Activated CD4-positive, alpha-beta memory T cell treated with anti-CD3 and anti-CD28 coated beads for 36 hours (primary cell): ENCODE measurements around the gene CLSTN2. TPM values are rescaled to one million over a fixed set of nuclear protein-coding genes. Genes with fewer than 3 reads are reported as not detected.

Experiments
- CTCF ChIA-PET: fragments of 350-600 bp; sonication (Branson Sonifier 250); formaldehyde crosslinking; loops from one replicate; lab custom pipeline; 2021; ENCODE audit warnings: antibody characterized with exemption, inconsistent platforms; lab: Charles Lee
- POLR2A ChIA-PET: fragments of 350-600 bp; sonication (Branson Sonifier 250); formaldehyde crosslinking; loops from one replicate; lab custom pipeline; 2021; ENCODE audit warnings: antibody characterized with exemption; lab: Charles Lee
- DNase-seq: peaks from one replicate; pipeline ENCODE4 v3.0.0-alpha.2; 2020
- H3K27ac Mint-ChIP-seq: one replicate; pipeline ENCODE4 v1.8.0; 2021; ENCODE audit warnings: mixed read lengths
- H3K27me3 Mint-ChIP-seq: one replicate; pipeline ENCODE4 v1.8.0; 2021; ENCODE audit warnings: mixed read lengths
- H3K36me3 Mint-ChIP-seq: one replicate; pipeline ENCODE4 v1.8.0; 2021; ENCODE audit warnings: mixed read lengths
- H3K4me1 Mint-ChIP-seq: one replicate; pipeline ENCODE4 v1.8.0; 2021; ENCODE audit warnings: low read depth, mixed read lengths
- H3K4me3 Mint-ChIP-seq: one replicate; pipeline ENCODE4 v1.8.0; 2021; ENCODE audit warnings: mild to moderate bottlenecking, mixed read lengths
- H3K9me3 Mint-ChIP-seq: one replicate; pipeline ENCODE4 v1.8.0; 2021; ENCODE audit warnings: mixed read lengths
- intact Hi-C: fragments of 100-400 bp; cut with micrococcal nuclease; formaldehyde crosslinking; loops from one replicate; pipeline ENCODE4 v1.15.1; 2023
- total RNA-seq, 2 experiments: library from RNA; stranded (reverse); gene quantifications; one replicate each; pipeline ENCODE4 v1.2.3, GENCODE V29; 2021

The CLSTN2 gene
- total RNA-seq, 2 experiments from 2014 or later, result not detected

DNA sequence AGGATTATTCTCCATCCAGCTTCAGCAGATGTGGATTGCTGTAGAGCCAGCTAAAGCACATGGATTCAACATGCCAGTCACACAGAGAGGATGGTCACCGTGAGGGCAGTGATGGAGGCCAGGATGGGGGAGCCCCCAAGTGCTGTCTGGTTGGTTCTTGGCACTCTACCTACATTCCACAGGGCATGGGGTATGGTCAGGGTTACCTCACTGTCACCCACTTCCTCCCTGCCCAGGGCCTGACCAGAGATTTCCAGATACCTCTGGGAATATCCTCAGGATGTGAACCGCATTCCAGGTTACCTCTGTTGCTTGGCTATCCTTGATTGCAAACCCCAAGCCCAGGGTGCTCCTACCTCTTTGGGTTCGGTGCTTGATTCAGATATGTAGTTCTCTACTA lies 595.6 kb downstream of the CLSTN2 start:
- intact Hi-C loops, result no loop called here
- Mint-ChIP-seq H3K27ac (no peak overlapping the region), H3K27me3 (no peaks in the 10 kb centered on the region), H3K9me3 (no peaks in the 10 kb centered on the region), H3K36me3 (no peaks in the 10 kb centered on the region), H3K4me3 (no peak overlapping the region), H3K4me1 (no peaks in the 10 kb centered on the region)
- DNase-seq, result no peak
- ChIA-PET CTCF (no interaction called here), POLR2A (no interaction called here)

DNA sequence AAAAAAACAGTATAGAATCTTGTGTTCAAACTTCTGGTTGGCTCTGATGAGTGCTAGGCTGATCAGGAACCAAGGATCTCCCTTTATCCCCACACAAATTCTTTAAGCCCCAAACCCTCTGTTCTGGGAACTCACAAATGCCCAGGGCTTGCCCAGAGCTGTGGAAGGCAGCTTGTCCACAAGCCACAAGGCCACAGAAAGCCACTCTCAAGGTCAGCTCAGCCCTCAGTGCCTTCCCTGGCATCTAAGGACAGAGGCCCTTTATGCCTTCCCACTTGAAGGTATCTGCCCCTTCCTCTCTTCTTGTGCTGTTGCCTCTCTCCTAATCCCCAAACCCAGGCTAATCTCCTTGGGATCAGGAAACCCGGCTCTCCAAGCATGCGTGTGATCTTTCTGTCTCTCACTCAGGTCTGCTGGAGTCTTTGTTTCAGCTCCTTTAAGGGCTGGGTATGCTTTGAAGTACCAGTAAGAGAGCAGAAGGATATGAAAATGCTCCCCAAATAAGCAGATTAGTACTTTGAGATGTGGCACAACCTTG lies 597.9 kb downstream of the CLSTN2 start:
- H3K4me1 Mint-ChIP-seq, result no peaks in the 10 kb centered on the region
- H3K27ac Mint-ChIP-seq, result no peak overlapping the region
- no peak overlapping the region for H3K4me3 Mint-ChIP-seq
- CTCF ChIA-PET, result no interaction called here
- intact Hi-C loops, result no loop called here
- H3K9me3 Mint-ChIP-seq, result no peaks in the 10 kb centered on the region
- H3K36me3 Mint-ChIP-seq, result no peaks in the 10 kb centered on the region
- POLR2A ChIA-PET, result no interaction called here
- DNase-seq, result no peak
- no peaks in the 10 kb centered on the region for H3K27me3 Mint-ChIP-seq

GRCh38 chr3:140536926-140537726 lies 602.1 kb downstream of the CLSTN2 start:
- Mint-ChIP-seq H3K27me3 (no peaks in the 10 kb centered on the region), H3K4me3 (no peak overlapping the region), H3K9me3 (no peaks in the 10 kb centered on the region), H3K27ac (no peak overlapping the region), H3K4me1 (no peaks in the 10 kb centered on the region), H3K36me3 (no peaks in the 10 kb centered on the region)
- POLR2A ChIA-PET, result no interaction called here
- intact Hi-C loops, result no loop called here
- CTCF ChIA-PET, result no interaction called here
- no peak for DNase-seq

DNA sequence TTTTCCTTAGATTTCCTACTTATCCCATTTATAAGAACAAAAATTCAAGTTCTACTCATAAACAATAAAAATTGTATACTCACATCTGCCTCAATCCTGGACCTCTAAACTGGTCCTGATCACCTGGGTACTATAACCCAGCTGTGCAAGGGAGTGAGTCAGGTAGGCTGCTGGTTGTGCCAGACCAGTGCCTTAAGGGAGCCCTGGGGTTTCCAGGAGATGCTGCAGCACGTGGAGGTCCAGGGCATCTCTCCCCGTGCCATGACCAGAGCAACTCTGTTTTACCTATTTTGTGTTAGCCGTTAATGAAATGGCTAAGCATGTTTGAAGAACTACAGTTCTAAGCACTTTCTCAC lies 602.7 kb downstream of the CLSTN2 start:
- Mint-ChIP-seq H3K27me3 (no peaks in the 10 kb centered on the region), H3K4me1 (no peaks in the 10 kb centered on the region), H3K4me3 (no peak overlapping the region), H3K9me3 (no peaks in the 10 kb centered on the region), H3K36me3 (no peaks in the 10 kb centered on the region), H3K27ac (no peak overlapping the region)
- DNase-seq, result no peak
- ChIA-PET POLR2A (no interaction called here), CTCF (no interaction called here)
- intact Hi-C loops, result no loop called here

DNA sequence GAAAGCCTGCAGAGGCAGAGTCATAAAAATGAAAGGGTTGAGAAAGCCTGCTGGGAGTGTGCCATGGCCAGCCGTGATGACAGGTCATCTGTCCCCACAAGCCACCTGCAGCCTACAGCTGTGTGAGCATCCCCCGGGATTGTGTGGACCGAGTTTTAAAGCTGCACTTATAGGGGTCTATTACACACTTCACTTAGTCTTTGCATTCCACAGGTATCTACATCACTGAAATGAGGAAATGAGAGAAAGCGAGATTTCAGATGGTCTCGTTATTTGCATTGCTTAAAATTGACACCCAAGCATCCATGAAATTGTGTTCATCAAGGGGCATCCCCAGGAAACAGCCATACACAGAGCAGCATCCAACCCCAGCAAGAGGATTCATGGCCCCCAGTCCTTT lies 605.3 kb downstream of the CLSTN2 start:
- CTCF ChIA-PET, result no interaction called here
- no peak overlapping the region for H3K27ac Mint-ChIP-seq

GRCh38 chr3:140541975-140542653 lies 607.1 kb downstream of the CLSTN2 start:
- DNase-seq, result no peak
- ChIA-PET CTCF (no interaction called here), POLR2A (no interaction called here)
- no peaks in the 10 kb centered on the region for H3K27me3 Mint-ChIP-seq
- H3K4me3 Mint-ChIP-seq, result no peak overlapping the region
- no peak overlapping the region for H3K27ac Mint-ChIP-seq
- H3K4me1 Mint-ChIP-seq, result no peaks in the 10 kb centered on the region
- intact Hi-C loops, result no loop called here
- no peaks in the 10 kb centered on the region for H3K9me3 Mint-ChIP-seq
- H3K36me3 Mint-ChIP-seq, result no peaks in the 10 kb centered on the region

More for the DNA sequence above, 605.3 kb downstream of the CLSTN2 start:
- no peaks in the 10 kb centered on the region for H3K4me1 Mint-ChIP-seq
- intact Hi-C loops, result no loop called here
- no peaks in the 10 kb centered on the region for H3K36me3 Mint-ChIP-seq
- H3K4me3 Mint-ChIP-seq, result no peak overlapping the region
- H3K27me3 Mint-ChIP-seq, result no peaks in the 10 kb centered on the region
- DNase-seq, result no peak
- no peaks in the 10 kb centered on the region for H3K9me3 Mint-ChIP-seq
- POLR2A ChIA-PET, result no interaction called here

- Mint-ChIP-seq H3K4me3 (no peak overlapping the region), H3K4me1 (no peaks in the 10 kb centered on the region), H3K27ac (no peak overlapping the region), H3K36me3 (no peaks in the 10 kb centered on the region), H3K9me3 (no peaks in the 10 kb centered on the region), H3K27me3 (no peaks in the 10 kb centered on the region)
- ChIA-PET CTCF (interaction anchor here (1.0 kb wide), 1 partner anchor 318 kb away, joined by 3 read pairs; no protein-coding TSS in a partner anchor), POLR2A (no interaction called here)
- intact Hi-C loops, result no loop called here
- DNase-seq, result no peak
These were observed 610.2 kb downstream of the CLSTN2 start for GRCh38 chr3:140545197-140545596.

GRCh38 chr3:140545756-140546155 lies 610.8 kb downstream of the CLSTN2 start:
- no peaks in the 10 kb centered on the region for H3K27me3 Mint-ChIP-seq
- ChIA-PET CTCF (interaction anchor here (1.0 kb wide), 1 partner anchor 317 kb away, joined by 3 read pairs; no protein-coding TSS in a partner anchor), POLR2A (no interaction called here)
- intact Hi-C loops, result no loop called here
- H3K4me1 Mint-ChIP-seq, result no peaks in the 10 kb centered on the region
- no peak overlapping the region for H3K4me3 Mint-ChIP-seq
- H3K36me3 Mint-ChIP-seq, result no peaks in the 10 kb centered on the region
- no peak for DNase-seq
- H3K9me3 Mint-ChIP-seq, result no peaks in the 10 kb centered on the region
- H3K27ac Mint-ChIP-seq, result no peak overlapping the region

DNA sequence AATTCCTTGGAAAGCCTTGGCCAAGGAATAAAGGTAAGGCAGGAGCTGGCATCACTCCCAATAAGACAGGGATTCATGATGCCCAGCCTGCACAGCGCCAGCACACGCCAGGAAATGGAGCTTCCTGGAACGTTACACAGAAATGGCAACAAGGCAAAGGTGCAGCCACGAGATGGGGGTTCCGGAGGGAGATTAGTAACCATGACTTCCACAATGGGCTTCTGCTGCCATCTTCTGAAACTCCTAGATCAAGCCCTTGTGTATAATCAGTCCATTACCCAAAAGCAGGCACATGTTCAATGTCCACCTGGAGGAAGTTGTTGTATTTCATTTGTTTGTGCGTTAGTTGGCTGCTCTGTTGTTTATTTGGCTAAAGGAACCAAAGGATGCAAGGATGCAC lies 611.7 kb downstream of the CLSTN2 start:
- Mint-ChIP-seq H3K4me3 (no peak overlapping the region), H3K9me3 (no peaks in the 10 kb centered on the region), H3K27ac (no peak overlapping the region), H3K36me3 (no peaks in the 10 kb centered on the region), H3K4me1 (no peaks in the 10 kb centered on the region), H3K27me3 (no peaks in the 10 kb centered on the region)
- intact Hi-C loops, result no loop called here
- POLR2A ChIA-PET, result no interaction called here
- CTCF ChIA-PET, result no interaction called here
- no peak for DNase-seq

DNA sequence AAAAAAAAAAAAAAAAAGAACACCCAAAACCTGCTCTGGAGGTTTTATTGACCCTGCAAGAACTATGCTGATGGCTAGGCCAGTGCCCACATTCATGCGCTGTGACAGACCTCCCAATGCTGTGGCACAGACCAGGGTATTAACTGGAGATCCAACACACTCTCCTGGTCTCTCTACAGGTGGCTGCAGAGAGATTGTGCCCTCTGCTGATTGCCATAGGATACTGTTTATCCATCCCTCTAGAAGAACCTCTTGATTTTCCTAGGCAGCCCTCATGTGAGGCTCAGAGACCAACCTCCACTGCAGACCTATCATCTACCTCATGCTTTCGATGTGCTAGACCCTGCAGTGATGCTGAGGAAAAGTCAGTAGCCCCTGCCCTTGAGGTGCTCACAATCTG lies 617.4 kb downstream of the CLSTN2 start:
- Mint-ChIP-seq H3K27ac (no peak overlapping the region), H3K9me3 (no peaks in the 10 kb centered on the region), H3K36me3 (no peaks in the 10 kb centered on the region), H3K4me1 (no peaks in the 10 kb centered on the region), H3K27me3 (no peaks in the 10 kb centered on the region), H3K4me3 (no peak overlapping the region)
- intact Hi-C loops, result no loop called here
- ChIA-PET POLR2A (no interaction called here), CTCF (no interaction called here)
- no peak for DNase-seq

DNA sequence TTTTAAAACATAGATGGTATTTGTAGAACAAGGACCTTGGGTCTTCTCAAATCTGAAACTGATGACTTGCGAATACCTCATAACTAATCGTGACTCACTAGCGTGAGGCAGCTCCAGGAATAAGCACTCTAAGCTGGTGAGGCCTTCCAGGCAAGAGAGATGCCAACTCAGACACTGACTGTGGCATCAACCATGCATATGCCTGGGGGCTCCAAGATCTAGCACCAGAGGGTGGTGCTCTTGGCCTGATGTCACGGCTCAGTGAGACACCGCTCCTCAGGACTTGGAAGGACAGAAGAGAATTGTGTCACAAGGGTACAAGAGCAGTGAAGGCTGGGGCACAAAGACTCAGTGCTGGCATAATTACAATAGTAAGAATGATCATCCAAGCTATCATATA lies 617.9 kb downstream of the CLSTN2 start:
- Mint-ChIP-seq H3K36me3 (no peaks in the 10 kb centered on the region), H3K27ac (no peak overlapping the region), H3K4me1 (no peaks in the 10 kb centered on the region), H3K4me3 (no peak overlapping the region), H3K9me3 (no peaks in the 10 kb centered on the region), H3K27me3 (no peaks in the 10 kb centered on the region)
- intact Hi-C loops, result no loop called here
- DNase-seq, result no peak
- ChIA-PET CTCF (no interaction called here), POLR2A (no interaction called here)

DNA sequence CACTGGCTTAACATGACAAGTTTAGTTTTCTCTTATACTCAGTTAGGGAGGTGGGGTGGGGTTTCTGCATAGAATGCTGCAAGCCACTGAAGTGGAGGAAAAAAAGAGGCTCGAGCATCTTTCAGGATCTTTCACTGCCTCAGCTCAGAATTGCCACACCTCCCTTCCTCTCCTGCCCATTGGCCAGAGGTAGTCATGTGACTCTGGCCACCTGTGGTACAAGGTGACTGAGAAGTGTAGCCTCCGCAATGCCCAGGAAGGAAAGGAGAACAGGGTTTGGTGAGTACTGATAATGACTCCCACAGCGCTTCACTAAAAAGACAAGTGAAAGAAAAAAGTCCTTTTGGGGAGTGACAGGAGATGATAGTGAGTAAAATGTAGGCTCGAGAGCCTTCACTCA lies 618.6 kb downstream of the CLSTN2 start:
- no peaks in the 10 kb centered on the region for H3K36me3 Mint-ChIP-seq
- POLR2A ChIA-PET, result no interaction called here
- CTCF ChIA-PET, result no interaction called here
- H3K27me3 Mint-ChIP-seq, result no peaks in the 10 kb centered on the region
- no peak overlapping the region for H3K27ac Mint-ChIP-seq
- no peak for DNase-seq
- no peak overlapping the region for H3K4me3 Mint-ChIP-seq
- intact Hi-C loops, result no loop called here
- H3K4me1 Mint-ChIP-seq, result no peaks in the 10 kb centered on the region
- no peaks in the 10 kb centered on the region for H3K9me3 Mint-ChIP-seq

DNA sequence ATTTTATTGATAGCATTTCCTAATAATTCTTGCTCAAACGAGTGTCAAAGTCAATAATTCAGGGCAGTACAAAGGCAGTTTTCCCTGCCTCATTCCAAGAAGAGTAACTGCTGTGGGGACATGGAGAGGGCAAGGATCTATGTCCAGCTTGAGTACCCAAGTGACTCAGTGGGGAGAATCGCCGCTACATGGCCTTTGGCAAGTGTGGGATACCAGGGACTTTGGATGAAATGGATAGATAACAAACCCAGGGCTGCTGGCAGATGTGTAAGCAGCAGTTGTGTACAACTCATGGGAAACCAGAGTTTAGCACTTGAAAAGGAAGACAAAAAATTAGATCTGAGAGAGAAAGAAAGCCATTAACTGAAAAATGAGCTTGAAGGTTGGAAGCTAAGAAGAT lies 620.7 kb downstream of the CLSTN2 start:
- no peaks in the 10 kb centered on the region for H3K4me1 Mint-ChIP-seq
- no peaks in the 10 kb centered on the region for H3K9me3 Mint-ChIP-seq
- POLR2A ChIA-PET, result no interaction called here
- H3K36me3 Mint-ChIP-seq, result no peaks in the 10 kb centered on the region
- CTCF ChIA-PET, result no interaction called here
- no peak for DNase-seq
- peaks cover 2% of the 10 kb centered on the region for H3K27me3 Mint-ChIP-seq
- H3K4me3 Mint-ChIP-seq, result no peak overlapping the region
- intact Hi-C loops, result no loop called here
- H3K27ac Mint-ChIP-seq, result no peak overlapping the region
